UCSD-AML1 (cell line): ENCODE measurements around the gene DUSP9.
"Not testable (repeated sequence)": the region's sequence is repeated elsewhere in the genome, so short reads cannot be mapped to it uniquely, and the experiment has no call there.

Experiments used
- DNase-seq: peaks from one replicate; lab custom pipeline; 2025; ENCODE audit not compliant: unreplicated experiment; lab: John Stamatoyannopoulos, UW

Gene DUSP9

GRCh38 chrX:153689654-153690465, 42.9 kb downstream of the DUSP9 start:
- no peak for DNase-seq

- no peak for DNase-seq
Measured at GRCh38 chrX:153690466-153690865, 43.5 kb downstream of the DUSP9 start.

GRCh38 chrX:153691032-153691827, 44.2 kb downstream of the DUSP9 start:
- DNase-seq: not testable (repeated sequence)

GRCh38 chrX:153692003-153692402, 45.0 kb downstream of the DUSP9 start:
- no peak for DNase-seq

GRCh38 chrX:153692611-153693156, 45.7 kb downstream of the DUSP9 start:
- DNase-seq: no peak

- DNase-seq: no peak
Measured at GRCh38 chrX:153693216-153694086, 46.4 kb downstream of the DUSP9 start.

- not testable (repeated sequence) for DNase-seq
Measured at GRCh38 chrX:153694256-153694655, 47.3 kb downstream of the DUSP9 start.

GRCh38 chrX:153694687-153695270, 47.8 kb downstream of the DUSP9 start:
- DNase-seq: no peak

GRCh38 chrX:153696100-153696499, 49.1 kb downstream of the DUSP9 start:
- DNase-seq: no peak

GRCh38 chrX:153696538-153696937, 49.5 kb downstream of the DUSP9 start:
- not testable (repeated sequence) for DNase-seq

GRCh38 chrX:153696986-153697722, 50.2 kb downstream of the DUSP9 start:
- not testable (repeated sequence) for DNase-seq

GRCh38 chrX:153697924-153698865, 51.2 kb downstream of the DUSP9 start:
- DNase-seq: no peak

GRCh38 chrX:153699210-153699783, 52.3 kb downstream of the DUSP9 start:
- not testable (repeated sequence) for DNase-seq

- DNase-seq: not testable (repeated sequence)
Measured at GRCh38 chrX:153699784-153700371, 52.9 kb downstream of the DUSP9 start.

GRCh38 chrX:153700376-153700945, 53.5 kb downstream of the DUSP9 start:
- no peak for DNase-seq
